ENCODE measurements around the gene CDC42EP2.

DNA sequence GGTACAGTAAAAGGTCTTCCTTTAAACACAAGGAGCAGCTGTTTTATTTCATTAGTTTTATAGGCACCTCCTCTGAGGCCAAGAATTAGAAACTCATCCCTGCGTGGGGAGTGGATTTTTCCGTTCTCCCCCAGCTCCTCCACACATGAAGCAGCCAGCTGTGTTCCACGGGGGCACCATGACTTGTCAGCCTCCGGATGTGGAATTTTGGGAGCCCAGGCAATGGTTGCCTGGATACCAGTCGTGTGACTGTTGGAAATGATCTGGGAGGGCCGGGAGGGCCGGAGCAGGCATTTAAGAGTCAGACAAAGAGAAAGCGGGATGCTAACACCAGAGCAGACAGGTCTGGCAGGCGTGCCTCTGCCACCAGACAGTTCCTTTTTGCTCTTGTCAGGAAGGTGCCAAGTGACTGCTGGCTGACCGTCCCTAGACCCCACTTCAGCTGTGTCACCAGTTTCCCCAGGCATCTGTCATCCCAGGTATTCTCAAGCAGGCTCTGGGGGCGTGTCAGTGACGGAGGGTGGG, 15.9 kb upstream of the CDC42EP2 start:
- TF ChIP-seq EZH2 (IDR thresholded peaks at IDR 0.05; ENCODE audit: insufficient read depth, poor library complexity, severe bottlenecking) (no peak), EZH2phosphoT487 (IDR thresholded peaks at IDR 0.05; ENCODE audit: insufficient read depth, low read depth) (no peak)
